ENCODE measurements around the gene SLC27A1.
A peak's percentile ranks its signal among the peaks of the same experiment; 100 is the strongest.
"Not testable (repeated sequence)": the region's sequence is repeated elsewhere in the genome, so short reads cannot be mapped to it uniquely, and the experiment has no call there.

The SLC27A1 gene

DNA sequence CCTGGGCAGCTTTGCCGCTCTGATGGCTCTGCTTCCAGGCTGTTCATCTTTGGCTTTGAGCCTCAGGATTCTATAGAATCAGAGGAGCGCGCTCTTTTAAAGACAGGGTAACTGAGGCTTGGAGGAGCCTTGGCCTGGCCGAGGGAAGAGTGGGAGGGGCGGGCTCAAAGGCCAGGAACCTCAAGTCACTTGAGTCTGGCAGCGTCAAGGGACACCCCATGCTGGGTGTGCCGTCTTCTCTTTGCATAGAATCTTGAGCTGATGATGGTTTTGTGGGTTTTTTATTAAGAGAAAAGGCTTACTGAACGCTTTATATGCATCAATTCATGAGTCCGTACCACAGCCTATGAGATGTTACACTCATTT lies 42.2 kb downstream of the SLC27A1 start:
- DNase-seq, result no peak

GRCh38 chr19:17515408-17516149 lies 45.3 kb downstream of the SLC27A1 start:
- no peak for DNase-seq

DNA sequence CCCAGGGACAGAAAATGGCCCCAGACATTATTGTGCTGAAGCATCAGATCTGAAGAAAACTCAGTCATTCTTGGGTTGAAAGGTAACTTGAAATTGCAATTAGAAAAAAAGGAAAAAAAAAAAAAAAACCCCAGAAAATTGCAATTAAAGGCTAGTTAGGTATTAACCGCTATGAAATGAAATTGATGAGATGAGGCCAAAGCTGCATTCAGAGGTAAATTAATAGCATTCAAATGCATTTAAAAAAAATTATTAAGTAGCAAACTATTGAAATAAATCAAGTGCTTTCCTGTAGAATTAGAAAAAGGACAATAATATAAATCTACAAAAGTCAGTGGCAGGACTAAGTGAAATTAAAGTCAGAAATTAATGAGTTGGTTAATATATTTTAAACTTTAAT lies 47.6 kb downstream of the SLC27A1 start:
- DNase-seq, result no peak

DNA sequence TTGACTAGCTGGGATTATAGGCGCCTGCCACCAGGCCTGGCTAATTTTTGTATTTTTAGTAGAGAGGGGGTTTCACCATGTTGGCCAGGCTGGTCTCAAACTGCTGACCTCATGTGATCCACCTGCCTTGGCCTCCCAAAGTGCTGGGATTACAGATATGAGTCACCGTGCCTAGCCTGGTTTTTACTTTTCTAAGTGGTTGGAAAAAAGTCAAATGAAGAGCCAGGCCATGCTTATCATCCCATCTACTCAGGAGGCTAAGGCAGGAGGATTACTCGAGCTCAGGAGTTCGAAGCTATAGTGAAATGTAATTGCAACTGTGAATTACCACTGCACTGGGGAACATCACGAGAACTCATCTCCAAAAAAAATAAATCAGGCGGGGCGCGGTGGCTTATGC lies 48.3 kb downstream of the SLC27A1 start:
- DNase-seq, result not testable (repeated sequence)

GRCh38 chr19:17519967-17520366 lies 49.6 kb downstream of the SLC27A1 start:
- no peak for DNase-seq

- DNase-seq, result no peak
Observed at GRCh38 chr19:17520865-17521264, 50.5 kb downstream of the SLC27A1 start.

- no peak for DNase-seq
Observed at GRCh38 chr19:17522988-17523872, 52.9 kb downstream of the SLC27A1 start.

GRCh38 chr19:17524651-17525050 lies 54.3 kb downstream of the SLC27A1 start:
- no peak for DNase-seq

GRCh38 chr19:17525141-17525540 lies 54.8 kb downstream of the SLC27A1 start:
- no peak for DNase-seq

DNA sequence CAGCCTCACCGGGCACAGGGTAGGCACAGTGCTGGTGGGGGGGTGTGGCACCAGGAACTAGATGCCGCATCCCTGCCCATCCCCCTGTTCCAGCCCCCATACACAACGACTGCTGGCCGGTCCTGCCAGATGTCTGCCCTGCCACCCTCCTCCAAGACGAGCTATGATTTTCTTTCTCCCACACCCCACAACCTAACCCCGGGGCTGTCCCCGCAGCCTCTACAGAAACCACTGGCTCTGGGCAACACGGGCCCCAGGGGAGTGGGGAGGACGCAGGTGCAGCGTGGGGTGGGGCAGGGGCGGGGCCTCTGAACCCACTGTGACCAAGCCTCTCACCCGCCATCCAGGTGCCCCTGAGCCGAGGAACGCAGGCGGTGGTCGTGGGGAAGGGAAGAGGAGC lies 56.6 kb downstream of the SLC27A1 start:
- DNase-seq, result no peak

DNA sequence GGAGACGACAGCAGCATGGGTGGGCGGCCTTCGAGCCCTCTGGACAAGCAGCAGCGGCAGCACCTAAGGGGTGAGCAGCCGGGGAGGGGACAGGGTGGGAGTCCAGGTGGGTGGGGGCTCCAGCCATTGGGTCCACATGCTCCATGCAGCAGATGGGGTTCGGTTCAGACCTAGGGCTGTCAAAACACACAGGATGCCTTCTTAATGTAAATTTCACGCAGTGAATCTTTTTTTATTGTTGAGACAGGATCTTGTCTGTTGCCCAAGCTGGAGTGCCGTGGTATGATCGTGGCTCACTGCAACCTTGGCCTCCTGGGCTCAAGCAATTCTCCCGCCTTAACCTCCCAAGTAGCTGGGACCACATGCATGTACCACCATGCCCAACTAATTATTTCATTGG lies 57.0 kb downstream of the SLC27A1 start:
- DNase-seq, result no peak

DNA sequence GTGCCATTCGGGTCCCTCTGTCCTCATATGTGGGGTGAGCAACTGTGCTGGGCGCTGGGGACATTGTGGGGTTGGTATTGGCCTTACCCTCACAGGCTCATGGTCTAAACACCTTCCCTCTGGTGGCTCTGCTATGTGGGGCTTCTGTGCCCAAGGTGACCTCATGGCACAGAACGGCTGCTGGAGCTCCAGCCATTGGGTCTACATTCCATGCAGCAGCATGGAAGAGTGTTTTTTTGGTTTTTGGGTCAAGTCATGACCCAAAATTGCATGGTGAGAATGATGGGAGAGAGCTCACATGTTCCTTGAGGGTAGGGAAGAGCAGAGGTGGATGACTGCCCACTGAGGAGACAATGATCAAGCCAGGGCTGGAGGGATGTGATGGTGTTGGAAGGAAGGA lies 58.3 kb downstream of the SLC27A1 start:
- DNase-seq, result no peak

GRCh38 chr19:17529239-17530158 lies 59.2 kb downstream of the SLC27A1 start:
- DNase-seq, result no peak

DNA sequence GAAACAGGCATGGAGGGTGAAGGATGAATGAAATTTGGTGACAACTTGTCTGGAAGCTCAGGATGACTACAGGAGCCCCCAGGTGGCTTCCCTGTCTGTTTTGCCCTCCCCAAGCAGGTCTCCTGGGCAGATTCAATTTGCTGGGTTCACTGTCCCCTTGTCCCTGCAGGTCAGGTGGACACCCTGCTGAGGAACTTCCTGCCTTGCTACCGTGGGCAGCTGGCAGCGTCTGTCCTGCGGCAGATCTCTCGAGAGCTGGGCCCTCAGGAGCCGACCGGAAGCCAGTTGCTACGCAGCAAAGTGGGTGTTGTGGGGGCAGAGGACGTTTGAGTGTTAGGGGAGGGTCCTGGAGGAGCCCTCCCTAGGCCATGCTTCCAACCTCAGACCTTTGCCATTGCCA lies 60.3 kb downstream of the SLC27A1 start:
- peak; percentile 76 for DNase-seq

GRCh38 chr19:17532116-17532515 lies 61.8 kb downstream of the SLC27A1 start:
- DNase-seq, result no peak

DNA sequence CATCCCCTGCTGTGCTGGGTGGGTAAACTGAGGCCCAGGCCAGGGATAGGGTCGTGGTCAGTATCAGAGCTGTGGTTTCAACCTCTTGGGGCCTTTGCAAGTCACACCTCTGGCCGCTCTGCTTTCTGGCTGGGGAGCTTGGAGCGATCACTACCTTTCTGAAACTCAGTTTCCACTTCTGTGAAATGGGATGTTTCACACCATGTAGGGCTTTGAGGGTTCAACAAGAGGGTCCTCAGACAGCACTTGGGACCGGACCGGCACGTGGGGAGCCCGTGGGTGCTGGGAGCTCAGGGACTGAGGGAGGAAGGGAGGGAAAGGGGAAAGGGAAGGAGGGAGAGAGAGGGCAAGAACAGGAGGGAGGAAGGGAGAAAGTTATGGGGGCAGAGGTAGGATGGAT lies 62.2 kb downstream of the SLC27A1 start:
- no peak for DNase-seq

DNA sequence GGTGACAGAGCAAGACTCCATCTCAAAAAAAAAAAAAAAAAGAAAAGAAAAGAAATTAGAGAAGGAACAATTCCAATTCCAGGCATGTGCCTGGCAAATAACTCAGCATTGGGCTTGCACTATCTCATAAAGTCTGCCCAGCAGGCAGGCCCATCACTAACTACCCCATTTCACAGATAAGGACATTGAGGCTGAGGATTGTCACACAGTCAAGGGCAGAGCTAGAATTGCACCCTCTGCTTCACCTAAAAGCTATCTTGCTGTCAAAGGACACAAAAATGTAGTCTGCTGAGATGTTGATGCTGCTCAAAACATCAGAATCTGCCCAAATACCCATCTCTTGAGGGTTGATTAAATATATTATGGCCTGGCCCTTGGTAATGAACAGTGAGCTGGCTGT lies 64.4 kb downstream of the SLC27A1 start:
- DNase-seq, result no peak

GRCh38 chr19:17536955-17537354 lies 66.6 kb downstream of the SLC27A1 start:
- DNase-seq, result no peak

GRCh38 chr19:17538684-17539237 lies 68.4 kb downstream of the SLC27A1 start:
- DNase-seq, result peak; percentile 17

DNA sequence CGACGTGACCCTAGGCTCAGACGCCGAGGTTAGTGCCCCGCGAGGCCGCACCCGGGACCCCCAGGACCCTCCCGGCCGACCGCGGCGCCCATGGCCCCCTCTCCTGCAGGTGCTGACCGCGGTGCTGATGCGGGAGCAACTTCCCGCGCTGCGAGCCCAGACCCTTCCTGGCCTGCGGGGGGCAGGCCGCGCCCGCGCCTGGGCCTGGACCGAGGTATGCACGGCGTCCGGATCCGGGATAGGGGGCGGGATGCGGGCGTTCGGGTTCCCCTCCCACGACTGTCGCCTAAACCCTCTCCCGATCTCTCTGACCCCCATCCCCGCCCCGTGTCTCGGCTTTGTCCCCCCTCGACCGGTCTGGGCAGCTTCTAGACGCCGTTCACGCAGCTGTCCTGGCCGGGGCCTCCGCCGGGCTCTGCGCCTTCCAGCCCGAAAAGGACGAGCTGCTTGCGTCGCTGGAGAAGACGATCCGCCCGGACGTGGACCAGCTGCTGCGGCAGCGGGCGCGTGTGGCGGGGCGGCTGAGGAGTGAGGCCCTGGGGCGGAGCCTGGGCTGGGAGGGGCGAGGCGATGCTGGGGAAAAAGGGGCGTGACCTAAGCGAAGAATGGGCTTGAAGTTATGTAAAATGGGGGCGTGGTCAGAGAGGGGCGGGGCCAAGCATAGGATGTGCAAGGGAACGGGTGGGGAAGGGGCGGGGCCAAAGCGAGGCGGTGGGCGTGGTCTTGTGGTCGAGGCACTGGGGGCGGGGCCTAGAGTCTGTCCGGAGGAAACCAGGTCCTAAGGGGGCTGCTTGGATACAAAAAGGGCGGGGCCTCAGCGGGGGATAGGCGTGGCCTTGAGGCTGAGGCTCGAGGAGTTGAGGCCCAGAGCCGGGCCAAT lies 69.2 kb downstream of the SLC27A1 start:
- peak; percentile 86 for DNase-seq

DNA sequence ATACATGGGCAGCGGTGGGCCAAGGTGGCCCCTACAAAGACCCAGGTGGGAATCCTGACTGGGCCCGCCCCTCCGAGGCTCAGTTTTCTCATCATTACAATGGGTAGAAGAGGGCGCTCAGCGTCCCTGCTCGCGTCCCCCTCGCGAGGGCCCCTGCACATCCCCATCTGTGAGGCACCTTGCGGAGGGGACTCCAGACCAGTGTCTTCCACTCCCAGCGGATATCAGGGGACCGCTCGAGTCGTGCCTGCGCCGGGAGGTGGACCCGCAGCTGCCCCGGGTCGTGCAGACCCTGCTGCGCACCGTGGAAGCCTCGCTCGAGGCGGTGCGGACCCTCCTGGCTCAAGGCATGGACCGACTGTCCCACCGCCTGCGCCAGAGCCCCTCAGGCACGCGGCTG lies 69.8 kb downstream of the SLC27A1 start:
- no peak for DNase-seq

Data from NCI-H1092 treated with DMSO at 0.1 percent for 48 hours (cell line).